ENCODE data around the gene ZSCAN31.
"Not testable (repeated sequence)": the region's sequence is repeated elsewhere in the genome, so short reads cannot be mapped to it uniquely, and the experiment has no call there.

DNA sequence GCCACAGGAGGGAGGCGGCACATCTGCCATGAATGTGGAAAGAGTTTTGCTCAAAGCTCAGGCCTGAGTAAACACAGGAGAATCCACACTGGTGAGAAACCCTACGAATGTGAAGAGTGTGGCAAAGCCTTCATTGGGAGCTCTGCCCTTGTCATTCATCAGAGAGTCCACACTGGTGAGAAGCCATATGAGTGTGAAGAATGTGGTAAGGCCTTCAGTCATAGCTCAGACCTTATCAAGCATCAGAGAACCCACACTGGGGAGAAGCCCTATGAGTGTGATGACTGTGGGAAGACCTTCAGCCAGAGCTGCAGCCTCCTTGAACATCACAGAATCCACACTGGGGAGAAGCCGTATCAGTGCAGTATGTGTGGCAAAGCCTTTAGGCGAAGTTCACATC lies 29.6 kb upstream of the ZSCAN31 start:
- not testable (repeated sequence) for TF ChIP-seq FOXM1 (IDR thresholded peaks at IDR 0.05; ENCODE audit: borderline replicate concordance); NFRKB (IDR thresholded peaks at IDR 0.05); SUZ12 (IDR thresholded peaks at IDR 0.05); SP1 (IDR thresholded peaks at IDR 0.05); ELF4 (IDR thresholded peaks at IDR 0.05); PKNOX1 (IDR thresholded peaks at IDR 0.05); ARNT (IDR thresholded peaks at IDR 0.05); FOXK2 (IDR thresholded peaks at IDR 0.05); HDGF (IDR thresholded peaks at IDR 0.05; ENCODE audit: borderline replicate concordance); TARDBP (IDR thresholded peaks at IDR 0.05)

Measured in HEK293T (cell line).